ENCODE results near the gene PRR5. TPM values are rescaled to one million over a fixed set of nuclear protein-coding genes. Genes with fewer than 3 reads are reported as not detected.

The PRR5 gene
- total RNA-seq, 1 experiment from 2014 or later, result 26.9 TPM

DNA sequence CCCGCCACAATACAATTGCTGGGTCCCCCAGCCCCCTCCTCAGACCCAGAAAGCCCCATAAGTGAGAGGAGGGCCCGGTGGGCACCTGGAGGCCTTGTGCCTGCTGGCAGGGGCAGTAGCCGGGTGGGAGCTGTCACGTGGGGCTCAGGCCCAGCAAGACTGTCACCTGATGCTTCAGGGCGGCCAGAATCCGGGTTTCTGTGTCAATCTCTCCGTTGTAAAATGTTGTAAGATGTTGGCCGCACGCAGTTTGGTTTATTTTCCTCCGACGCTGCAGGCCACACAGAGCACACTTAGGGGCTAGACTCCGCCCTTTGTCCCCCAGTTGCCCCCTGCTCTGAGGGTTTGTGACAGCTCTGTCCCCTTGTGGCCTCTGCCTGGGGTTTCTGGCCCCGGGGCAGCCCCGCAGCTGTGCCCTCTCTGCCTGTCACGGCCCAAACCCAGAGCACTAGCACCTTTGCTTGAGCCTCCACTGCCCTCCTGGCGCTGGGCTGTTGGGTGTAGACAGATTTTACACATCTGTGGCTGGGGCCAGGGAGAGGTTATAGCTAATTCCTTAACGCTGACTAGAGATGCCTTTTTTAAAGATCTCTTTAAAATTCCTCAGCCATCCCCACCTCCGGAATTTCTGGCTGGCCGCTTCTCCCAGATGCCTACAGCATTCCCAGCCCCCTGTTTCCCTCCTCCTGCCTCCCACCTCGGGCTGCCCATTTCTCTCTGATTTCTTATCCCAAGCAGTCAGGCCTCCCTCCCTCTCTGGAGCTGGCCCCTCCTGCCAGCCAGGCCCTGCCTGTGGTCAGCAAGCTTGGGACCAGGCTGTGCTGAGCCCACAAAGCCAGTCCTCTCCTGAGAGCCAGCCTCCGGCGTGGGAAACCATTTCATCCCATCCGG is 3.2 kb upstream of the PRR5 start:
- DNase-seq (ENCODE audit: low read depth, low spot score), result no peak
- Histone ChIP-seq H3K9ac (ENCODE audit: low read length) (no peak overlapping the region), H3K4me3 (replicated peaks in 1 of 2; ENCODE audit: low read depth in 1 of 2, low read length in 2 of 2) (no peak overlapping the region), H3K27me3 (ENCODE audit: insufficient read depth, low read length) (no peaks in the 10 kb centered on the region), H3K4me1 (ENCODE audit: control insufficient read depth in 1 of 2, insufficient read depth in 2 of 2, low read length in 2 of 2) (peaks cover 13 to 34% of the 10 kb centered on the region in 2 experiments), H4K20me1 (ENCODE audit: insufficient read depth) (no peaks in the 10 kb centered on the region), H3K4me2 (ENCODE audit: low read length) (no peak overlapping the region), H3K36me3 (ENCODE audit: control insufficient read depth in 1 of 2, insufficient read depth in 2 of 2, low read length in 2 of 2) (no peaks in the 10 kb centered on the region), H3K79me2 (ENCODE audit: insufficient read depth, low read length) (peaks cover 14% of the 10 kb centered on the region), H3K27ac (ENCODE audit: low read depth, low read length) (no peak overlapping the region), H2AFZ (ENCODE audit: low read depth, low read length, poor library complexity, severe bottlenecking) (no peak overlapping the region), H3K9me3 (ENCODE audit: control insufficient read depth in 1 of 2, insufficient read depth in 1 of 2, low read depth in 1 of 2, low read length in 2 of 2) (no peaks in the 10 kb centered on the region), H3K9me2 (ENCODE audit: insufficient read depth) (no peaks in the 10 kb centered on the region)
- POLR2A ChIA-PET, result no interaction called here
- intact Hi-C loops (cut with micrococcal nuclease), result loop anchor here (5.0 kb wide), 2 partner anchors 279 to 384 kb away; no protein-coding TSS in a partner anchor
- RAD21 ChIA-PET (ENCODE audit: low non-redundant PET in 1 of 2, low total read pairs in 2 of 2, uncharacterized antibody in 2 of 2, unreplicated experiment in 2 of 2), result no interaction called here
- CTCF ChIA-PET, result interaction anchor here (1.2 kb wide), 1 partner anchor 14 kb away, joined by 3 read pairs; no protein-coding TSS in a partner anchor
- no TSS peak for BruUV-seq (replicated peaks)
- no peak for ATAC-seq
- TF ChIP-seq RAD21 (IDR thresholded peaks at IDR 0.05; ENCODE audit: low read depth) (no peak), FOSL1 (IDR thresholded peaks at IDR 0.05; ENCODE audit: low read depth) (no peak), ZNF274 (IDR thresholded peaks at IDR 0.05; ENCODE audit: low read depth, low read length) (no peak), EGR1 (IDR thresholded peaks at IDR 0.05; ENCODE audit: low read depth) (no peak), SRF (IDR thresholded peaks at IDR 0.05; ENCODE audit: low read depth) (no peak), TCF7L2 (IDR thresholded peaks at IDR 0.05; ENCODE audit: borderline replicate concordance, extremely low read depth, insufficient read depth, insufficient read length) (no peak), EZH2 (IDR thresholded peaks at IDR 0.05) (no peak), CEBPB (IDR thresholded peaks at IDR 0.05; ENCODE audit: low read depth) (no peak), POLR2AphosphoS5 (IDR thresholded peaks at IDR 0.05; ENCODE audit: low read depth, low read length) (no peak), REST (IDR thresholded peaks at IDR 0.05; ENCODE audit: low read depth) (no peak), SP1 (IDR thresholded peaks at IDR 0.05; ENCODE audit: low read depth) (no peak), ELF1 (IDR thresholded peaks at IDR 0.05; ENCODE audit: borderline replicate concordance, low read depth) (no peak), EZH2phosphoT487 (IDR thresholded peaks at IDR 0.05; ENCODE audit: borderline replicate concordance) (no peak)
- TF ChIP-seq, protein P1, sequence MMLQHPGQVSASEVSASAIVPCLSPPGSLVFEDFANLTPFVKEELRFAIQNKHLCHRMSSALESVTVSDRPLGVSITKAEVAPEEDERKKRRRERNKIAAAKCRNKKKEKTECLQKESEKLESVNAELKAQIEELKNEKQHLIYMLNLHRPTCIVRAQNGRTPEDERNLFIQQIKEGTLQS (IDR thresholded peaks at IDR 0.05), result no peak
